Gastrocnemius medialis (tissue), 4 donors: ENCODE measurements around the gene POLR3B.

ENCODE experiments used
- POLR2A ChIP-seq, 2 donors: fragments of 450-650 bp; IDR thresholded peaks; one replicate each; pipeline ENCODE4 v1.6.1; 2017; ENCODE audit warnings: antibody characterized with exemption in 2 of 2, mild to moderate bottlenecking in 2 of 2, moderate library complexity in 2 of 2
- TF ChIP-seq, protein P1 (sequence below), 5 experiments: fragments of 450-650 bp in 3 of 5; fragments of 200-600 bp in 2 of 5; sonication (generic) in 2 of 5; IDR thresholded peaks in 4 of 5; conservative IDR thresholded peaks in 1 of 5; 1 replicate in 4 of 5; 2 replicates in 1 of 5; pipeline ENCODE4 v1.5.1; 2016 to 2019; ENCODE audit warnings: antibody characterized with exemption in 5 of 5, mild to moderate bottlenecking in 3 of 5, moderate library complexity in 3 of 5

DNA sequence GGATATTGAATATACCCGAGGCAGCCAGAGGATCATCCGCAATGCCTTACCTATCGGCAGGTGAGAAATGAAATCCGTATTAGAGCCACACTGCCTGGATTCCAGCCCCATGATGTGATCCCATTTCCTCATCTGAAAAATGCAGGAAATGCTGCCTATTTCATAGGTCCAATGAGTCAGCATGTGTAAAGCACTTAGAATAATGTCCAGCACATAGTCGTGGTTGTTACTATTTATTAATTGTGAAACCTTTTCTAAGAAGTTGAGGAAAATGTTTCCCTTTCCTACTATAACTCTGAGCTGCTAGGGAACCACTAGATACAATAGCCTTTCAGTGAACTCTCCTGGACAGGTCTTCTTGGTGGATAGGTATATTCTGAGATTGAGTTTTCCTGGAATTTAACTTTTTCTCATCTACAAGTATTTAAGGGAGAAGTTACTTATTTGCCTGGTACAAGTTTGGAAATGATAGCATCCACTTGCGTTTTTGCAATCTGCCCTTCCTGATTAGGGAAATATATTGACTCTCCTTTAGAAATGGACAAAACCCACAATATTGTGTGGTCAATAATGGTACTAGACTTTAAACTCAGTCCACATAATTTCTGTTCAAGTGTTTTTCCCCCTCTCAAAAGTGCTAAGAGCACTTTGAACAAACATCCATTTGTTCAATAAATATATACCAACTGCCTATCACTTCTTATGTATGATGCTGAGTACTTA lies 12.2 kb downstream of the POLR3B start:
- TF ChIP-seq, protein P1, sequence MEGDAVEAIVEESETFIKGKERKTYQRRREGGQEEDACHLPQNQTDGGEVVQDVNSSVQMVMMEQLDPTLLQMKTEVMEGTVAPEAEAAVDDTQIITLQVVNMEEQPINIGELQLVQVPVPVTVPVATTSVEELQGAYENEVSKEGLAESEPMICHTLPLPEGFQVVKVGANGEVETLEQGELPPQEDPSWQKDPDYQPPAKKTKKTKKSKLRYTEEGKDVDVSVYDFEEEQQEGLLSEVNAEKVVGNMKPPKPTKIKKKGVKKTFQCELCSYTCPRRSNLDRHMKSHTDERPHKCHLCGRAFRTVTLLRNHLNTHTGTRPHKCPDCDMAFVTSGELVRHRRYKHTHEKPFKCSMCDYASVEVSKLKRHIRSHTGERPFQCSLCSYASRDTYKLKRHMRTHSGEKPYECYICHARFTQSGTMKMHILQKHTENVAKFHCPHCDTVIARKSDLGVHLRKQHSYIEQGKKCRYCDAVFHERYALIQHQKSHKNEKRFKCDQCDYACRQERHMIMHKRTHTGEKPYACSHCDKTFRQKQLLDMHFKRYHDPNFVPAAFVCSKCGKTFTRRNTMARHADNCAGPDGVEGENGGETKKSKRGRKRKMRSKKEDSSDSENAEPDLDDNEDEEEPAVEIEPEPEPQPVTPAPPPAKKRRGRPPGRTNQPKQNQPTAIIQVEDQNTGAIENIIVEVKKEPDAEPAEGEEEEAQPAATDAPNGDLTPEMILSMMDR (IDR thresholded peaks at IDR 0.05 in 4 of 5, conservative IDR thresholded peaks at IDR 0.05 in 1 of 5): no peak
- TF ChIP-seq POLR2A (IDR thresholded peaks at IDR 0.05): no peak
